Activated CD8-positive, alpha-beta memory T cell treated with anti-CD3 and anti-CD28 coated beads, Interleukin-2, amount 50 U/mL, for 1 hour (primary cell): ENCODE results near the gene SURF1.
"Not testable (repeated sequence)": the region's sequence is repeated elsewhere in the genome, so short reads cannot be mapped to it uniquely, and the experiment has no call there.

Experiments used
- DNase-seq: peaks from one replicate; pipeline ENCODE4 v3.0.0-alpha.2; 2020; ENCODE audit errors: extremely low read depth

Gene SURF1

DNA sequence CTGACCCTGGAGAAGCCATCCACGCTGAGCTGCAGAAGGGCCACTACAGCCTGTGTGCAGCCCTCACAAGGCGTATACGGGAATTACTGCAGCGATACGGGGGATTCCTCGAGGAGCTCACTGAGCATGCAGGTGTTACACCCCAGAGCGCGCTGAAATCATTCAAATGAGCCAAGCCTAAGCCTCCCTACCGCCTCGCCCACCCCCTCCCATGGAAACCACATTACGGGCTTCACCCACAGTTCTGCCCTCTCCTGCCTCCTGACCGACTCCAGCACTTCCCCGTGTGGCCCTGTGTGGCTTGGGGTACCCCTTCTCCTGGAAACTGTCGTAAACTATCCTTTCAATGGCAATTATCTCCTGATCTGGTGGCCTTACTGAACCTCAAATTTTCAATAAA, 33.6 kb downstream of the SURF1 start:
- DNase-seq, result no peak

- no peak for DNase-seq
Measured at GRCh38 chr9:133321411-133321935, 34.8 kb downstream of the SURF1 start.

DNA sequence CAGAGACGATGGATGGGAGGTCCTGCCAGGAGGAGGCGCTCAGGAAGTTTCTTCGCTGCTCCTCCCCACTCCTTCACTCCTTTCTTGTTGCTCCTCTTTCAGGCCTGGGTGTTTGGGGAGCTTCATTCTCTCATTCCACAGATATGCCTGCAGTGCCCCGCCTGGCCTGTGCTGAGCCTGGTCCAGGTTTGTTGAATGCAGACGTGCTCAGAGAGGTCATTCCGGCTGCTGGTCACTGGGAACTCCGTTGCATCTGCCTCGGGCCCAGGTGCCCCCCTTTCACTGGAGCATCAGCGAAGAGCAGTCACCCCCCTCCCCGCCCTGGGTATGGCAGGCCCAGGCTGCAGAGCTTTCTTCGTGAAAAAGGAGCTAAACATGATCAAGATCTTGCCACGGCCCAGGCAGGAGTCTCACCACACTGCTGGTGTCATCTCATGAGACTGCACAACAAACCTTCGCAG, 35.8 kb downstream of the SURF1 start:
- DNase-seq, result no peak

GRCh38 chr9:133317551-133317950, 38.7 kb downstream of the SURF1 start:
- not testable (repeated sequence) for DNase-seq

- no peak for DNase-seq
Measured at GRCh38 chr9:133315997-133316396, 40.3 kb downstream of the SURF1 start.

GRCh38 chr9:133309608-133310007, 46.7 kb downstream of the SURF1 start:
- no peak for DNase-seq

GRCh38 chr9:133307301-133307700, 49.0 kb downstream of the SURF1 start:
- DNase-seq, result no peak

DNA sequence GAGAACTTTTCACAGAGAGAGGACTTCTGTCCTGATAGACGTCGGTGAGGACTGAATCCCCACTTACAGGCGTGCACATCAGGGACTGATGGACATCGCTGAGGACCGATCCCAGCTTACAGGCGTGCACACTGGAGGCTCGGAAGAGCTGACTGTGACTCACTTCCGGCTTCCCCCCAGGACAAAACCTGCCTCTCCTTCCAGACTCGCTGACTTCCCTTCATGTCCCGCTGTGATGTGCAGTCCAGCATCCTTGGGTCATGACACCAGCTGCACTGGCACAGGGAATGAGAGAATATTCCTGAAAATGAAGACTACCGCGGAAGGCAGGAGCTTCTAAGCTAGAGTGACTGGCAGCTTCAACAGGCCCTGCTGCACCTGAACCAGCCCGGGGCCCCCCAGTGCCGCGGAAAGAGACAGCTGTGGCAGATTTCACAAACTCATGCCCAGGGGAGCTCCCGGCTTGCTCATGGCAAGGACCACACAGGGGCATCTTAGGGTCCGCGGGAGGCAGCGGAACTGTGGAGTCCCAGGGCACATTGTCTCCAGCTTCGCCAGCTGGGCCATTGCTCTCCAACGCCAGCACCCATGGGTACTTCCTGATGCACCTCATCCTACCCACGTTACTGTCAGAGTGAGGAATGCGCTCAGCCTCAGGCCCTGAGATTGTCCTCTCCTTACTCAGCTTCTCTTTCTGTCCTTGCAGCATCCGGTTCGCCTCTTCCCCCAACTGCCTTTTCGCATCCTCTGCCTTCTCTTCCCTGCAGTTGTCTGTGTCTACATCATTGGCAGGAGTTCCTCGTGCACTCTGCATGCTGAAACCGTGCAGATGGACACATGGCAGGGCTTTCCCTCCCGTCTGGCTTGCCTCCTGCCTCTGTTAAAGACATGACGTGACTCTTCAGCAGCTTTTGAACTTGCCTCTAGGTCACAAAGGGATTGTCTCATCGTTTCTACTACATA, 49.8 kb downstream of the SURF1 start:
- DNase-seq, result no peak

DNA sequence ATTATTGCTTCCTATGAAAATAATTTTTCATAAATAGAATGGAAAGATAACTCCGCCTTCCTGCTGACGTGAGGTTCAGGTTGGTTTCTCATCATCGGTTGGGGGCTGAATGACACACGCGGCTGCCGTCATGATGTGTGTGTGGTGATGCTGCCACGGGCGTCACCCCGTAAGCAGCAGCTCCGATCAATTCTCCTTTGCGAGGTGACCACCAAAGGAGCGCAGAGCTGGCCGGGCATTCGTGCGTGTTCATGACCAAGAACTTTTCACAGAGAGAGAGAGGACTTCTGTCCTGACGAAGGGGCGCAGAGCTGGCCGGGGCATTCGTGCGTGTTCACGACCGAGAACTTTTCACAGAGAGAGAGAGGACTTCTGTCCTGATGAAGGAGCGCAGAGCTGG, 50.6 kb downstream of the SURF1 start:
- no peak for DNase-seq

DNA sequence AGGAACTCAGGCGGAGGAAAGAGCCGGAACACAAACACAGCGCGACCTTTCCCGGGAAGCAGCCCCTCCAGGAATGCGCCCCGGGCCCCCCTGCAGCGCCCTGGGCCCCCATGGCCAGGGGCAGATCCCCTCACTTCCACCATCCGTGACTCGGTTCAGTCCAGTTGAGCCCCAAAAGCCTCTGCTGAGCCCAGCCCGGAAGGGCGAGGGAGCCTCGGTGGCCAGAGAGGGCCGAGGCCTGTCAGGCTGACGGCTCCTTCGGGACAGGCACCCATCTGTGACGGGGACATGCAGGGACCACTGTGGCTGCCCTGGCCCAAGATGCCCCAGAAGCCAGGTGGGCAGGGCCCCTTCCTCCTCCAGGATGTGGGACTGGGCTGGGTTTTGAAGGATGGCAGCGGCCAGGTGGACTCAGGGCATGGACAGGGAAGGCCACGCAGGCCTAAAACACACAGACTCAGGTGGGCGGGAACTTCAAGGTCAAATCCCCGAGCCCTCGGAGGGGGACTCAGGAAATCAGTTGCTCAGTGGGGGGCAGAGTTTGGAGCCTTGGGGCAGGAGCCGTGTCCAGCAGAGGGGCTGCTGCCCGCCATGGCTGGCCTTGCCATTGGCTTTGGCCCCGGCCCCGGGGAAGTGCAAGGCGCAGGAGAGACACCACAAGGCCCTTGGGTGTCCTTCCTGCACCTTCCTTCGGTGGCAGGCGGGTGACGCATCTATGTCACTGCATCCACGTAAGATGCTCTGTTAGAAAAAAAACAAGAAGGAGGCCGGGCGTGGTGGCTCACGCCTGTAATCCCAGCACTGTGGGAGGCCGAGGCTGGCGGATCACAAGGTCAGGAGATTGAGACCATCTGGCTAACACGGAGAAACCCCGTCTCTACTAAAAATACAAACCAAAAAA, 51.6 kb downstream of the SURF1 start:
- no peak for DNase-seq

DNA sequence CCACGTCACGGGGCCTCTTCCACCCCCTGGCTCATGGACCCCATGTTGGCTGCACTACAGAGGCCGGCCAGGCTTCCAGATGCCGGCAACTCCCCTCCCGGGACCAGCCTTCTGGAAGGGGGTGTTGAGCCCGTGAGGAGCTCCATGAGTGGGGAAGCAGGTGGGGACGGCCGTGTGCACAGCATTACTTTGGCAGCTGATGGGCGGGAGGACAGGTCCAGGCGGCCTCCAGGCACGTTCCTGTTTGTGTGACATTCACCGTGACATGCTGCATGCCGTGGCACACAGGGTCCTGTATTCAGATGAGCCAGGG, 52.2 kb downstream of the SURF1 start:
- no peak for DNase-seq

GRCh38 chr9:133303266-133304157, 52.8 kb downstream of the SURF1 start:
- DNase-seq, result no peak
